Mucosa of stomach (tissue), 1 donor: ENCODE results near the gene TRANK1.
"Not testable (repeated sequence)": the region's sequence is repeated elsewhere in the genome, so short reads cannot be mapped to it uniquely, and the experiment has no call there.

Experiments used
- H3K27me3 ChIP-seq: one replicate; pipeline ENCODE4 v1.7.0; 2013; ENCODE audit warnings: mild to moderate bottlenecking, low read length; ENCODE audit not compliant: control insufficient read depth, insufficient read depth
- H3K36me3 ChIP-seq: one replicate; pipeline ENCODE4 v1.7.0; 2013; ENCODE audit warnings: low read length; ENCODE audit not compliant: control insufficient read depth, insufficient read depth
- H3K4me1 ChIP-seq: one replicate; pipeline ENCODE4 v1.7.0; 2013; ENCODE audit warnings: mild to moderate bottlenecking, low read length; ENCODE audit not compliant: control insufficient read depth, insufficient read depth
- H3K4me3 ChIP-seq: one replicate; pipeline ENCODE4 v1.7.0; 2013; ENCODE audit warnings: low read length
- H3K9ac ChIP-seq: one replicate; pipeline ENCODE4 v1.7.0; 2013; ENCODE audit warnings: mild to moderate bottlenecking, low read length, moderate library complexity
- H3K9me3 ChIP-seq: one replicate; pipeline ENCODE4 v1.7.0; 2013; ENCODE audit warnings: mild to moderate bottlenecking, low read length, moderate library complexity; ENCODE audit not compliant: control insufficient read depth
- donor health status: Pancreatic carcinoma.

Gene TRANK1

DNA sequence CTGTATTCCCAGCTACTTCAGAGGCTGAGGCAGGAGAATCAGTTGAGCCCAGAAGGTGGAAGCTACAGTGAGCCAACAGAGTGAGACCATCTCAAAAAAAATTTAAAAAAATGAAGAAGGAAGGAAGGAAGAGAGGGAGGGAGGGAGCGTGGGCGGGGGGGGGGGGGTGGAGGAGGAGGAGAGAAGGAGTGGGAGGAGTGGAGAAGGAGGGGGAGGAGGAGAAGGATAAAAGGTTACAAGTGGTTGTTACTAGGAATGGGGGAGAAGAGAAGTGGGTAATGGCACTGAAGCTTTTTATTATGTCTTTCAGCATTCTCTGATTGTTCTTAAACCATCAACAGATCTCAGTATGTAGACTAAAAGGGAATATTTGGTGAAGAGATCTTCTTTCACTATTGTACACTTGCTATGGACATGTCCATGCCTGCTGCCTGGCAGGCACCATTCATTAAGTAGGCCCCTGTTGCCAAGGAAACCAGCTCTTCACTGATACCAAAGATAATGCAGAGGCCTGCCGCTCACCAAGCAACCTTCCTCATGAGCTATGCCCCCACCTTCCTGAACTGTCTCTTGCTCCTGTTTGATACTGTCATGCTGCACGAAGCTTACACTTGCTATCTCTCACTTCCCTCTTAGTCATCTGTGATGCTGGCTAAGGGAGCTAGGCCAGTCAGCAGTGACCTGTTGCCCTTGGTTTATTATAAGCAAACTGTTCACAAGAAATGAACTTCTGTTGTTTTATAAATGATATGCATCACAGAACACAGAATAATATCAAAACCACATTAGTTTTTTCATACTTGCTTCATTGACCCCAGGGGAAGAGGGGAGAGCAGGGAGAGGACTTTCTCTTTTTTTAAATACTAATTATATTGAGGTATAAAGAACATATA, 24.9 kb upstream of the TRANK1 start:
- Histone ChIP-seq H3K4me1 (no peaks in the 10 kb centered on the region), H3K36me3 (no peaks in the 10 kb centered on the region), H3K9ac (no peak overlapping the region), H3K9me3 (no peaks in the 10 kb centered on the region), H3K4me3 (no peak overlapping the region), H3K27me3 (no peaks in the 10 kb centered on the region)

DNA sequence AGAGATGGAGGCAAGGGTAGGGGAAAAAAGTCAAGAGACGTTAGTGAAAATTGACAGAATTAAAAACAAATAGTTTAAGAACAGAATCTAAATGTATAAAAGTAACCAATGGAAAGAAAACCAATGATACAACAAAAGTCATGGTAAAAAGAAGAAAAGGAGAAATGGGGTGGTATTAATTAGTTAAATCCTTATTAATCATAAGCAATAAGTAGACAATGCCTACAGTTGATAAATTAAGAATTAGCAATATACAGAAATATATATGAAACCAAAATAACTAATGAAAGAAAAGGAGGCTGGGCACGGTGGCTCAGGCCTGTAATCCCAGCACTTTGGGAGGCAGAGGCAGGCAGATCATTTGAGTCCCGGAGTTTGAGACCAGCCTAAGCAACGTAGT, 24.2 kb upstream of the TRANK1 start:
- Histone ChIP-seq H3K36me3 (no peaks in the 10 kb centered on the region), H3K9me3 (no peaks in the 10 kb centered on the region), H3K27me3 (no peaks in the 10 kb centered on the region), H3K9ac (no peak overlapping the region), H3K4me3 (no peak overlapping the region), H3K4me1 (no peaks in the 10 kb centered on the region)

DNA sequence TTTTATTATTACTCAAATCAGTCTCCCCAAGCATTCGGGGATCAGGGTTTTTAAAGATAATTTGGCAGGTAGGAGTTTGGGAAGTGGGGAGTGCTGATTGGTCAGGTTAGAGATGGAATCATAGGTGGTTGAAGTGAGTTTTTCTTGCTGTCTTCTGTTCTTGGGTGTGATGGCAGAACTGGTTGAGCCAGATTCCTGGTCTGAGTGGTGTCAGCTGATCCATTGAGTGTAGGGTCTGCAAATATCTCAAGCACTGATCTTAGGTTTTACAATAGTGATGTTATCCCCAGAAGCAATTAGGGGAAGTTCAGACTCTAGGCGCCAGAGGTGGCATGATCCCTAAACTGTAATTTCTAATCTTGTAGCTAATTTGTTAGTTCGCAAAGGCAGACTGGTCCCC, 20.6 kb upstream of the TRANK1 start:
- Histone ChIP-seq H3K27me3 (no peaks in the 10 kb centered on the region), H3K4me1 (no peaks in the 10 kb centered on the region), H3K9ac (no peak overlapping the region), H3K9me3 (no peaks in the 10 kb centered on the region), H3K4me3 (no peak overlapping the region), H3K36me3 (no peaks in the 10 kb centered on the region)

GRCh38 chr3:36964817-36965216, 20.0 kb upstream of the TRANK1 start:
- Histone ChIP-seq H3K9me3 (no peaks in the 10 kb centered on the region), H3K4me1 (no peaks in the 10 kb centered on the region), H3K9ac (no peak overlapping the region), H3K27me3 (no peaks in the 10 kb centered on the region), H3K36me3 (no peaks in the 10 kb centered on the region), H3K4me3 (no peak overlapping the region)

GRCh38 chr3:36964331-36964730, 19.5 kb upstream of the TRANK1 start:
- Histone ChIP-seq H3K36me3 (no peaks in the 10 kb centered on the region), H3K27me3 (no peaks in the 10 kb centered on the region), H3K4me1 (no peaks in the 10 kb centered on the region), H3K9me3 (no peaks in the 10 kb centered on the region), H3K9ac (no peak overlapping the region), H3K4me3 (no peak overlapping the region)

- H3K9ac ChIP-seq, H3K9me3 ChIP-seq, H3K4me3 ChIP-seq, H3K27me3 ChIP-seq, H3K36me3 ChIP-seq, H3K4me1 ChIP-seq: not testable (repeated sequence)
Observed at GRCh38 chr3:36963008-36963407, 18.2 kb upstream of the TRANK1 start.

DNA sequence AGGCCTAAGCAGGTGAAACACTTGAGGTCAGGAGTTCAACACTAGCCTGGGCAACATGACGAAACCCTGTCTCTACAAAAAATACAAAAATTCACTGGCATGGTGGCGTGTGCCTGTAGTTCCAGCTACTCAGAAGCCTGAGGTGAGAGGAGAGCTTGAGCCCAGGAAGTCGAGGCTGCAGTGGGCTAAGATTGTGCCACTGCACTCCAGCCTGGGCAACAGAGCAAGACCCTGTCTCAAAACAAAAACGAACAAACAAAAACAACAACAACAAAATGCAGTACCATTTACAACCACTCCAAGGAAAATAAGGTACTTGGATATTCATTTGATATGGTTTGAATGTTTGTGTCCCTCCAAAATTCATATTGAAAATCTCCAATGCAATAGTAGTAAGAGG, 15.6 kb upstream of the TRANK1 start:
- no peaks in the 10 kb centered on the region for H3K27me3 ChIP-seq
- H3K4me3 ChIP-seq = no peak overlapping the region
- H3K4me1 ChIP-seq = peaks cover 8% of the 10 kb centered on the region
- no peaks in the 10 kb centered on the region for H3K9me3 ChIP-seq
- no peaks in the 10 kb centered on the region for H3K36me3 ChIP-seq
- H3K9ac ChIP-seq = no peak overlapping the region

- no peaks in the 10 kb centered on the region for H3K36me3 ChIP-seq
- no peaks in the 10 kb centered on the region for H3K9me3 ChIP-seq
Observed at GRCh38 chr3:36959821-36960220, 15.0 kb upstream of the TRANK1 start.

DNA sequence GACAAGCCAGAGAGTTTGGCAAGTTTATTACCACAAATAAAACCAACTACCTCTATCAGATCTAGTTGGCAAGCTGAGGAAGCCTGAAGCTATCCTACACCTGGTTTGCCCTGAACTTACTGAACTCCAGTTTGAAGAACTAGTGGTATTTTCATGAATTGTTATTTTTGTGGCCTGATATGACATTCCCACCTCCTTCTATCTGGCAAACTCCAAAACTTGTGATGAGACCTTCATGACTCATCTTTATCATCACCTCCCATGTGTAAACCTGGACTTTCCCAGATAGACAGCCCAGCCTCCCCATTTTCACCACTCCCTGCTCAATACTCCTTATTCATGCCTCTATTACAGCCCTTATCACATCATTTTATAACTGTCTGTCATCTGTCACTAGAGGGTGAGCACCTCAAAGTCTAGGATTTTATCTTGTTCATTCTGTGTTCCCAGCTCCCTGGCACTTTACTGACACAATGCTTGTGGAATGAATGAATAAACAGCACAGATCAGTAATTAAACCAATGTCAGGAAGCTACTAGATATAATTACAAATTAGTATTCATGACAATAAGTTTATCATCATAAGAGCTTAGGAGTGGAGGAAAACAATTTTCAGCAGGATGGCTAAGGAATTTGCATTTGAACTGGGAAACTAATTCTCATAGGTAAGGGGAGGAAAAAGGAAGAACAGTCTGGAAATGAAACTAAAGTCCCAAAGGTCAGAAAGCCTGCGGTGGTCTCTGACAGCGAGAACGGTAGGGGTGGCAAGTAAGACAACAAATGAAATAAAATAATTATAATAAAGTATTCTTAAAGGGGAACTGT, 13.2 kb upstream of the TRANK1 start:
- peaks cover 13% of the 10 kb centered on the region for H3K4me1 ChIP-seq
- H3K9ac ChIP-seq = no peak overlapping the region
- no peaks in the 10 kb centered on the region for H3K27me3 ChIP-seq
- no peaks in the 10 kb centered on the region for H3K36me3 ChIP-seq
- no peak overlapping the region for H3K4me3 ChIP-seq
- H3K9me3 ChIP-seq = no peaks in the 10 kb centered on the region

More at GRCh38 chr3:36959821-36960220, 15.0 kb upstream of the TRANK1 start:
- Histone ChIP-seq H3K4me1 (peaks cover 12% of the 10 kb centered on the region), H3K4me3 (no peak overlapping the region), H3K9ac (no peak overlapping the region), H3K27me3 (no peaks in the 10 kb centered on the region)

GRCh38 chr3:36957063-36957462, 12.2 kb upstream of the TRANK1 start:
- H3K27me3 ChIP-seq = no peaks in the 10 kb centered on the region
- no peak overlapping the region for H3K9ac ChIP-seq
- H3K4me3 ChIP-seq = no peak overlapping the region
- peaks cover 13% of the 10 kb centered on the region for H3K4me1 ChIP-seq
- no peaks in the 10 kb centered on the region for H3K9me3 ChIP-seq
- H3K36me3 ChIP-seq = no peaks in the 10 kb centered on the region

DNA sequence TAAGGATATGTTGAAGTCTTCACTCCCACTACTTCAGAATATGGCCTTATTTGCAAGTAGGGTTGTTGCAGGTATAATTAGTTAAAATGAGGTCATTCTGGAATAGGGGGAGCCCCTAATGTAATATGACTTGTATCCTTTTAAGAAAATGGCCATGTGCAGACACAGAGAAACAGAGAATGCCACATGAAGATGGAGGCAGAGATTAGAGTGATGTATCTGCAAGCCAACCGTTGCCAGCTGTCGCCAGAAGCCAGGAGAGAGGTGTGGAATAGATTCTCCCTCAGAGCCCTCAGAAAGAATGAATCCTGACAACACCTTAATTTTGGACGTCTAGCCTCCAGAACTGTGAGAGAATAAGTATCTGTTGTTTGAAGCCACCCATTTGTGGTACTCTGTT, 11.3 kb upstream of the TRANK1 start:
- H3K9ac ChIP-seq = no peak overlapping the region
- no peaks in the 10 kb centered on the region for H3K36me3 ChIP-seq
- H3K4me3 ChIP-seq = no peak overlapping the region
- H3K27me3 ChIP-seq = no peaks in the 10 kb centered on the region
- H3K4me1 ChIP-seq = peaks cover 13% of the 10 kb centered on the region
- no peaks in the 10 kb centered on the region for H3K9me3 ChIP-seq

DNA sequence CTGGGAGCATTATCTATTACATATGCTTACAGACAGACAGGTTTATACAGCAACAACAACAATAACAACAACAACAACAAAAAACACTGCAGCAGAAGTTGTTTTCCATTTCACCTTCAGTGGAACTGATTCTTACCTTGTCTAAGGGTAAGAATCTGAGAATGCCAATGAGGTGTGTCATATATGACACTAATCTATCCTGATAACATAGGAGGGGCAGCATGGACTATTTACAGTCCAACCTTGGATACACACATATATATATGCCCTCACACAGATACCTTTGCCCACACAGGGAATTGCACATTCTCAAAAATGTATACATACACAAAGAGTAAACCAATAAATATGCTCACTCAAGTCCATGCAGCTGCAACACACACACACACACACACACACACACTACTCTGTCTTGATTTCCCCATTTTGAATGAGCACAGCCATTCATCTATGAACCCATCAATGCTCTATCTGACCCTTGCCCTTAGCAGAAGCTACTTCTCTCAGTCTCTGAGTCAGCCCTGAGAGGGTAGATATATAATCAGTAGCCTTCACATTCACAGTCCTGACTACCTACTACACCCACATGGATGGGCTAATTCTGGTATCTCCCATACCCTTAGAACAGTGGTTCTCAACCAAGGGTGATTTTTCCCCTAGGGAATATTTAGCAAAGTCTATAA, 9.7 kb upstream of the TRANK1 start:
- Histone ChIP-seq H3K9ac (no peak overlapping the region), H3K9me3 (no peaks in the 10 kb centered on the region), H3K36me3 (no peaks in the 10 kb centered on the region), H3K27me3 (no peaks in the 10 kb centered on the region), H3K4me1 (peaks cover 13% of the 10 kb centered on the region), H3K4me3 (no peak overlapping the region)
